ENCODE measurements around the gene HLA-DOA. TPM values are rescaled to one million over a fixed set of nuclear protein-coding genes. Genes with fewer than 3 reads are reported as not detected.

The HLA-DOA gene
- total RNA-seq, 1 donor from 2014 or later: 0.48 TPM

GRCh38 chr6:32982702-32983492 lies 26.5 kb downstream of the HLA-DOA start:
- H3K36me3 Mint-ChIP-seq (ENCODE audit: low read depth, unreplicated experiment): peaks cover 23% of the 10 kb centered on the region
- Histone ChIP-seq H3K9me3 (ENCODE audit: insufficient read depth, low read depth, low read length) (no peaks in the 10 kb centered on the region), H3K4me1 (ENCODE audit: insufficient read depth, low read length) (peaks cover 2% of the 10 kb centered on the region), H3K4me3 (ENCODE audit: insufficient read depth, low read depth, low read length) (no peak overlapping the region), H3K36me3 (ENCODE audit: insufficient read depth, low read length) (peaks cover 50% of the 10 kb centered on the region), H3K4me2 (ENCODE audit: low read length) (no peak overlapping the region), H3K27ac (ENCODE audit: low read depth, low read length) (no peak overlapping the region), H4K20me1 (ENCODE audit: insufficient read depth, low read length) (peaks cover 68% of the 10 kb centered on the region), H3K27me3 (ENCODE audit: insufficient read depth, low read length) (peaks cover 5% of the 10 kb centered on the region), H3K9ac (ENCODE audit: low read length) (no peak overlapping the region), H2AFZ (ENCODE audit: low read depth, low read length) (no peak overlapping the region), H3K79me2 (ENCODE audit: insufficient read depth, low read length) (peaks cover 30% of the 10 kb centered on the region)
- no peak for DNase-seq (ENCODE audit: low read depth)
- H3K27me3 Mint-ChIP-seq (ENCODE audit: low read depth, unreplicated experiment): no peaks in the 10 kb centered on the region
- no peaks in the 10 kb centered on the region for H3K9me3 Mint-ChIP-seq (ENCODE audit: unreplicated experiment)
- H3K4me3 Mint-ChIP-seq (ENCODE audit: unreplicated experiment): no peak overlapping the region
- TF ChIP-seq EZH2 (IDR thresholded peaks at IDR 0.05; ENCODE audit: insufficient read depth, low read length): no peak
- TF ChIP-seq, protein P1, sequence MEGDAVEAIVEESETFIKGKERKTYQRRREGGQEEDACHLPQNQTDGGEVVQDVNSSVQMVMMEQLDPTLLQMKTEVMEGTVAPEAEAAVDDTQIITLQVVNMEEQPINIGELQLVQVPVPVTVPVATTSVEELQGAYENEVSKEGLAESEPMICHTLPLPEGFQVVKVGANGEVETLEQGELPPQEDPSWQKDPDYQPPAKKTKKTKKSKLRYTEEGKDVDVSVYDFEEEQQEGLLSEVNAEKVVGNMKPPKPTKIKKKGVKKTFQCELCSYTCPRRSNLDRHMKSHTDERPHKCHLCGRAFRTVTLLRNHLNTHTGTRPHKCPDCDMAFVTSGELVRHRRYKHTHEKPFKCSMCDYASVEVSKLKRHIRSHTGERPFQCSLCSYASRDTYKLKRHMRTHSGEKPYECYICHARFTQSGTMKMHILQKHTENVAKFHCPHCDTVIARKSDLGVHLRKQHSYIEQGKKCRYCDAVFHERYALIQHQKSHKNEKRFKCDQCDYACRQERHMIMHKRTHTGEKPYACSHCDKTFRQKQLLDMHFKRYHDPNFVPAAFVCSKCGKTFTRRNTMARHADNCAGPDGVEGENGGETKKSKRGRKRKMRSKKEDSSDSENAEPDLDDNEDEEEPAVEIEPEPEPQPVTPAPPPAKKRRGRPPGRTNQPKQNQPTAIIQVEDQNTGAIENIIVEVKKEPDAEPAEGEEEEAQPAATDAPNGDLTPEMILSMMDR (IDR thresholded peaks at IDR 0.05; ENCODE audit: insufficient read depth, low read depth, low read length): no peak
- H3K4me1 Mint-ChIP-seq (ENCODE audit: low read depth, unreplicated experiment): peaks cover 29% of the 10 kb centered on the region
- FAIRE-seq: no peak
- H3K27ac Mint-ChIP-seq (ENCODE audit: unreplicated experiment): peak overlapping the region; percentile 63

- peaks cover 26% of the 10 kb centered on the region for H3K36me3 Mint-ChIP-seq (ENCODE audit: low read depth, unreplicated experiment)
- H3K27me3 Mint-ChIP-seq (ENCODE audit: low read depth, unreplicated experiment): no peaks in the 10 kb centered on the region
- peaks cover 8% of the 10 kb centered on the region for H3K4me1 ChIP-seq (ENCODE audit: insufficient read depth, low read length)
- peaks cover 57% of the 10 kb centered on the region for H3K36me3 ChIP-seq (ENCODE audit: insufficient read depth, low read length)
- no peak overlapping the region for H3K27ac ChIP-seq (ENCODE audit: low read depth, low read length)
- H3K4me2 ChIP-seq (ENCODE audit: low read length): no peak overlapping the region
- no peak overlapping the region for H3K4me3 ChIP-seq (ENCODE audit: insufficient read depth, low read depth, low read length)
- H3K9me3 ChIP-seq (ENCODE audit: insufficient read depth, low read depth, low read length): no peaks in the 10 kb centered on the region
- no peak overlapping the region for H3K4me3 Mint-ChIP-seq (ENCODE audit: unreplicated experiment)
- TF ChIP-seq EZH2 (IDR thresholded peaks at IDR 0.05; ENCODE audit: insufficient read depth, low read length): no peak
- TF ChIP-seq, protein P1 (IDR thresholded peaks at IDR 0.05; ENCODE audit: insufficient read depth, low read depth, low read length): no peak
- DNase-seq (ENCODE audit: low read depth) (no peak), FAIRE-seq (no peak)
- H3K79me2 ChIP-seq (ENCODE audit: insufficient read depth, low read length): peaks cover 37% of the 10 kb centered on the region
- H2AFZ ChIP-seq (ENCODE audit: low read depth, low read length): no peak overlapping the region
- H3K27me3 ChIP-seq (ENCODE audit: insufficient read depth, low read length): peaks cover under 1% of the 10 kb centered on the region
- peaks cover 75% of the 10 kb centered on the region for H4K20me1 ChIP-seq (ENCODE audit: insufficient read depth, low read length)
- no peaks in the 10 kb centered on the region for H3K9me3 Mint-ChIP-seq (ENCODE audit: unreplicated experiment)
- H3K4me1 Mint-ChIP-seq (ENCODE audit: low read depth, unreplicated experiment): peaks cover 36% of the 10 kb centered on the region
- no peak overlapping the region for H3K9ac ChIP-seq (ENCODE audit: low read length)
- peak overlapping the region; percentile 63 for H3K27ac Mint-ChIP-seq (ENCODE audit: unreplicated experiment)
These were observed 27.2 kb downstream of the HLA-DOA start for GRCh38 chr6:32982084-32982701.

All from astrocyte (in vitro differentiated cells and primary cell).